HG03378 (cell line): ENCODE results near the gene UCHL5.

Experiments used
- ATAC-seq: cut with Tn5 transposase; IDR thresholded peaks from one replicate; pipeline ENCODE4 v1.9.1; 2021; ENCODE audit warnings: mild to moderate bottlenecking, moderate library complexity; ENCODE audit not compliant: unreplicated experiment

The UCHL5 gene

GRCh38 chr1:192968323-192968722, 90.8 kb downstream of the UCHL5 start:
- ATAC-seq: no peak

GRCh38 chr1:192967901-192968300, 91.3 kb downstream of the UCHL5 start:
- no peak for ATAC-seq

GRCh38 chr1:192967211-192967877, 91.8 kb downstream of the UCHL5 start:
- no peak for ATAC-seq

- peak; percentile 52 for ATAC-seq
Measured at GRCh38 chr1:192966073-192966472, 93.1 kb downstream of the UCHL5 start.

DNA sequence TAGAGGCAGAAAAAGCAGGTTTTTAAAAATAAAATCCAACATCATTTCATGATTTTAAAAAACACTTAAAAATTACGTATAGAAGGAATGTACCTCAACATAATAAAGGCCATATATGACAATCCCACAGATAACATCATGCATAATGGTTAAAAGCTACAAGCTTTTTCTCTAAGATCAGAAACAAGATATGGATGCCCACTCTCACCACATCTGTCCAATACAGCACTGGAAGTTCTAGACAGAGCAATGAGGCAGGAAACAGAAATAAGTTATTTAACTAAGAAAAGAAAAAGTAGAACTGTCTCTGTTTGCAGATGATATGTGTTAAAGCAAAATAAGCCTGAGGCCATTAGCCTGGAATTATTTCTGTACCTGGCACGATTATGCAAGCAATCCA, 96.3 kb downstream of the UCHL5 start:
- ATAC-seq: no peak
